ENCODE results near the gene RABEPK.

RABEPK gene

DNA sequence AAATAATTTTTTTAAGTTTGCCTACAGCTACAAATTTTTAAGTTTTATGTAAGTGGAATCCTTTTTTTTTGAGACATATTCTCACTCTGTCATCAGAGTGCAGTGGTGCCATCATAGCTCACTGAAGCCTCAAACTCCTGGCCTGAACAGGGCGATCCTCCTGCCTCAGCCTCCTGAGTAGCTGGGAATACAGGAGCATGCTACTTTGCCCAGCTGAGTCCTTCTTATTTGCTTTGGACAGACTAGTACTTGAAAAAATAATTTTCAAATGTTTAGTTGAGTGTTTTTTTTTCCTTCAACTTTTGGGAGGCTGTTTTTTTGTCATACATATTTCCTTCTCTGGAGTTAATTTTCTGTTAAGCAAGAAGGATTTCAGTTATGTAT, 68.7 kb downstream of the RABEPK start:
- in situ Hi-C loops (cut with HindIII; ENCODE audit: low pct_ligation_motif_present, low pct_unique_long_range_greater_than_20kb, low sequenced_read_pairs): no loop called here
- DNase-seq: no peak

DNA sequence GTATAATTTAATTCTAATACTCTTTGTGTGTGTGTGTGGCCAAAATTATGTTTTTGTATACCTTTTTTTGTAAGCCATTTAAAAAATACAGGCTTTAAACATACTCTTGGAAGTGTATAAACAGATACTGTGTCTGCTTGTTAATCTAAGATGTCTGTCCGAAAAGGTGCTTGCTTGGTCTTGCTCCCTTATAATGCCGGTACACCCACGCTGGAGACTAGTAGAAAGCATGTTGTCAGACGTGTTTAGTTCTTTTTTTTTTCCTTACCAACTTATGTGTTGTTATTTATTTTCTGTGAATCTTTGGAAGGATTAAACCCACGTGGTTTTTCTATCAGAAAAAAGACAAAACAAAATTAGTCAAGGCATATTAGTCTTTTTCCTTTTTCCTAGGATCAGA, 70.7 kb downstream of the RABEPK start:
- DNase-seq: no peak
- in situ Hi-C loops (cut with HindIII; ENCODE audit: low pct_ligation_motif_present, low pct_unique_long_range_greater_than_20kb, low sequenced_read_pairs): no loop called here

DNA sequence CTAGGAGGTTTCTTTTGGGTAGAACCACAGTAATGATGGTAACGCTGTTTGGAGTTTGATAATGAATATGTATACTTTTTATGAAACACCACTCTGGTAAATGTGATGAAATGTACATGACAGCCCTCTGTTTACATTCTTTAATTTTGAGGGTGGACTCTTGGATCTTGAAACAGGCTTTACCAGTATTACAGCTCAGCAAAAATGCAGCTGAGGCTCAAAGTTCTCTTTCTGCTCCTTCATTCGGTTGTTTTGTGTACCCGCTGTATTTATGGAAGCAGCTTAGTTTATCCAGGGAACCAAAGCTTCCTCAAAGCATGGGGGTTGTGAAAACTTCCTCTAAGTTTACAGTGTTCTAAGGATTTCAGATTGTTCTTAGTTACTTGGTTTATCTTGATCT, 72.4 kb downstream of the RABEPK start:
- no peak for DNase-seq
- in situ Hi-C loops (cut with HindIII; ENCODE audit: low pct_ligation_motif_present, low pct_unique_long_range_greater_than_20kb, low sequenced_read_pairs): no loop called here

DNA sequence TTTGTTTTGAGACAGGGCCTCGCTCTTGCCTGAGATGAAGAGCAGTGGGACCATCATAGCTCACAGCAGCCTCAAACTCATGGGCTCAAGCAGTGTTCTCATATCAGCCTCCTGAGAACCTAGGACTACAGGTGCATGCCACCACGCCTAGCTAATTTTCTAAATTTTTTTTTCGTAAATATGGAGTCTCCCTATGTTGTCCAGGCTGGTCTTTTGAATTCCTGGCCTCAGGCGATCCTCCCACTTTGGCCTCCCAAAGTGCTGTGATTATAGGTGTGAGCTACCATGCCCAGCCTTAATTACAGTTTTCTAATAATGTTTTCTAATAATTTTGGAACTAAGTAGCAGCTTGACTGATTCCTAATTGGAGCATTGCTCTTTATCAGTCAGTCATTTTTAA, 76.4 kb downstream of the RABEPK start:
- in situ Hi-C loops (cut with HindIII; ENCODE audit: low pct_ligation_motif_present, low pct_unique_long_range_greater_than_20kb, low sequenced_read_pairs): no loop called here

DNA sequence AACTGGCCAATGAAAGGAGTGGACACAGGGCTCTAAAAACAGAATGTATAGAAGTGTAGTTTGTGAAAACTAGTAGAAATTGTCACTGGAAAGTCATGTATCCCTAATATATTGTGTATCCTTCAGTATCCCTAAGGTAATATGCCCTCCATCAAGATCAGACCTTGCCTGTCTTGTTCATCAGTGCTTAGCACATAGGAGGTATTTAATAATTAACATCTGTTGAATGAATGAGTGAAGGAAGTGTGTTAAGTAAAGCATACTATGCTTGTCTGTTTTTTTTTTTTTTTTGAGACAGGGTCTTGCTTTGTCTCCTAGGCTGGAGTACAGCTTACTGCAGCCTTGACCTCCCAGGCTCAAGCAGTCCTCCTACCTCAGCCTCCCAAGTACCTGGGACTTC, 77.1 kb downstream of the RABEPK start:
- DNase-seq: peak; percentile 24
- in situ Hi-C loops (cut with HindIII; ENCODE audit: low pct_ligation_motif_present, low pct_unique_long_range_greater_than_20kb, low sequenced_read_pairs): no loop called here

More for the DNA sequence above, 76.4 kb downstream of the RABEPK start:
- no peak for DNase-seq

DNA sequence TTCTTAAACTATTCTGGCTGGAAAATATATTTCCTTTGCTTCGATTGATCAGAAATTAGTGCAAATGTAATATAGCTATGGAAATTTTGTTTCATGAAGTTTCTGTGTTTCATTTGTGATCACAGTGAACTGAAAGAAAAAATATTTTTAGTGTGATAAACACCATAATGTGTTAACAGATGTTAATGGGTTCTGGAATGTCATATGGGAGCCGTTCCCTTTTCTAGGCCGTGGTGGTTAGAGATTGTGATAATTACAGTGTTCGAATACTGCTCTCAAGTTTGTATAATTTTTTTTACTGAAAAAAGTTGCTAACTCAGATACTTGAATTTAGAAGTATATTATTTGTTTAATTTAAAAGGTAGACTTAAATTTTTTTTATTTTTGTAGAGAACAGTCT, 80.6 kb downstream of the RABEPK start:
- in situ Hi-C loops (cut with HindIII; ENCODE audit: low pct_ligation_motif_present, low pct_unique_long_range_greater_than_20kb, low sequenced_read_pairs): no loop called here
- DNase-seq: no peak
